ENCODE data around the gene PDE6A. TPM values are rescaled to one million over a fixed set of nuclear protein-coding genes. Genes with fewer than 3 reads are reported as not detected.
A peak's percentile ranks its signal among the peaks of the same experiment; 100 is the strongest.

The PDE6A gene
- total RNA-seq, 1 experiment from 2014 or later: not detected

DNA sequence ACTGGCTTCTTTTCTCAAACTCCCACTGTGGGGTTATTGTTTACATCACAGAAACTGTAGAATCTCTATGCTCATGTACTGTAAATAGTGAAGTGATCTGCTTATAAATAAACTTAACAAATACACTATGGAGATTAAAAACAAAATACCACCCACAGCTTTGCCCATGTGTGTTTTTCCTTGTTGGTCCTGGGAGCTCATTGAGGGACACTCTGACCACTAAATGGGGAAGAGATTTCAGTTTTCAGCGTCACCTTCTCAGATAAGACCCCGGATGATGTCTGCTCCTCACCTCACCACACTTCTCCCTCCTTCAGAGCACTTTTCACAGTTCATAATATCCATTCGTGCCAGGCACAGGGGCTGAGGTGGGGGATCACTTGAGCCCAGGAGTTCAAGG lies 89.7 kb downstream of the PDE6A start:
- POLR2A ChIA-PET: no interaction called here
- Mint-ChIP-seq H3K36me3 (no peaks in the 10 kb centered on the region), H3K27ac (no peak overlapping the region), H3K4me3 (no peak overlapping the region), H3K9me3 (no peaks in the 10 kb centered on the region), H3K27me3 (ENCODE audit: low read depth) (no peaks in the 10 kb centered on the region), H3K4me1 (peaks cover 4% of the 10 kb centered on the region; the same call in 1 of the 2 replicates)
- no peak for TF ChIP-seq SP1 (CRISPR knock-in tag; conservative IDR thresholded peaks at IDR 0.05)
- TF ChIP-seq, protein P1, sequence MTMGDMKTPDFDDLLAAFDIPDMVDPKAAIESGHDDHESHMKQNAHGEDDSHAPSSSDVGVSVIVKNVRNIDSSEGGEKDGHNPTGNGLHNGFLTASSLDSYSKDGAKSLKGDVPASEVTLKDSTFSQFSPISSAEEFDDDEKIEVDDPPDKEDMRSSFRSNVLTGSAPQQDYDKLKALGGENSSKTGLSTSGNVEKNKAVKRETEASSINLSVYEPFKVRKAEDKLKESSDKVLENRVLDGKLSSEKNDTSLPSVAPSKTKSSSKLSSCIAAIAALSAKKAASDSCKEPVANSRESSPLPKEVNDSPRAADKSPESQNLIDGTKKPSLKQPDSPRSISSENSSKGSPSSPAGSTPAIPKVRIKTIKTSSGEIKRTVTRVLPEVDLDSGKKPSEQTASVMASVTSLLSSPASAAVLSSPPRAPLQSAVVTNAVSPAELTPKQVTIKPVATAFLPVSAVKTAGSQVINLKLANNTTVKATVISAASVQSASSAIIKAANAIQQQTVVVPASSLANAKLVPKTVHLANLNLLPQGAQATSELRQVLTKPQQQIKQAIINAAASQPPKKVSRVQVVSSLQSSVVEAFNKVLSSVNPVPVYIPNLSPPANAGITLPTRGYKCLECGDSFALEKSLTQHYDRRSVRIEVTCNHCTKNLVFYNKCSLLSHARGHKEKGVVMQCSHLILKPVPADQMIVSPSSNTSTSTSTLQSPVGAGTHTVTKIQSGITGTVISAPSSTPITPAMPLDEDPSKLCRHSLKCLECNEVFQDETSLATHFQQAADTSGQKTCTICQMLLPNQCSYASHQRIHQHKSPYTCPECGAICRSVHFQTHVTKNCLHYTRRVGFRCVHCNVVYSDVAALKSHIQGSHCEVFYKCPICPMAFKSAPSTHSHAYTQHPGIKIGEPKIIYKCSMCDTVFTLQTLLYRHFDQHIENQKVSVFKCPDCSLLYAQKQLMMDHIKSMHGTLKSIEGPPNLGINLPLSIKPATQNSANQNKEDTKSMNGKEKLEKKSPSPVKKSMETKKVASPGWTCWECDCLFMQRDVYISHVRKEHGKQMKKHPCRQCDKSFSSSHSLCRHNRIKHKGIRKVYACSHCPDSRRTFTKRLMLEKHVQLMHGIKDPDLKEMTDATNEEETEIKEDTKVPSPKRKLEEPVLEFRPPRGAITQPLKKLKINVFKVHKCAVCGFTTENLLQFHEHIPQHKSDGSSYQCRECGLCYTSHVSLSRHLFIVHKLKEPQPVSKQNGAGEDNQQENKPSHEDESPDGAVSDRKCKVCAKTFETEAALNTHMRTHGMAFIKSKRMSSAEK (CRISPR knock-in tag; IDR thresholded peaks at IDR 0.05; ENCODE audit: borderline replicate concordance): no peak
- TF ChIP-seq, protein P2, sequence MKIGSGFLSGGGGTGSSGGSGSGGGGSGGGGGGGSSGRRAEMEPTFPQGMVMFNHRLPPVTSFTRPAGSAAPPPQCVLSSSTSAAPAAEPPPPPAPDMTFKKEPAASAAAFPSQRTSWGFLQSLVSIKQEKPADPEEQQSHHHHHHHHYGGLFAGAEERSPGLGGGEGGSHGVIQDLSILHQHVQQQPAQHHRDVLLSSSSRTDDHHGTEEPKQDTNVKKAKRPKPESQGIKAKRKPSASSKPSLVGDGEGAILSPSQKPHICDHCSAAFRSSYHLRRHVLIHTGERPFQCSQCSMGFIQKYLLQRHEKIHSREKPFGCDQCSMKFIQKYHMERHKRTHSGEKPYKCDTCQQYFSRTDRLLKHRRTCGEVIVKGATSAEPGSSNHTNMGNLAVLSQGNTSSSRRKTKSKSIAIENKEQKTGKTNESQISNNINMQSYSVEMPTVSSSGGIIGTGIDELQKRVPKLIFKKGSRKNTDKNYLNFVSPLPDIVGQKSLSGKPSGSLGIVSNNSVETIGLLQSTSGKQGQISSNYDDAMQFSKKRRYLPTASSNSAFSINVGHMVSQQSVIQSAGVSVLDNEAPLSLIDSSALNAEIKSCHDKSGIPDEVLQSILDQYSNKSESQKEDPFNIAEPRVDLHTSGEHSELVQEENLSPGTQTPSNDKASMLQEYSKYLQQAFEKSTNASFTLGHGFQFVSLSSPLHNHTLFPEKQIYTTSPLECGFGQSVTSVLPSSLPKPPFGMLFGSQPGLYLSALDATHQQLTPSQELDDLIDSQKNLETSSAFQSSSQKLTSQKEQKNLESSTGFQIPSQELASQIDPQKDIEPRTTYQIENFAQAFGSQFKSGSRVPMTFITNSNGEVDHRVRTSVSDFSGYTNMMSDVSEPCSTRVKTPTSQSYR (CRISPR knock-in tag; IDR thresholded peaks at IDR 0.05): no peak
- no peak for TF ChIP-seq CREM (CRISPR knock-in tag; IDR thresholded peaks at IDR 0.05)
- CTCF ChIA-PET: interaction anchor here (1.2 to 16.6 kb wide), 4 partner anchors 10 to 218 kb away, joined by 4 to 298 read pairs (median 32); partner anchors contain the start of gene SLC26A2
- DNase-seq (ENCODE audit: low spot score) (no peak), ATAC-seq (no peak)

DNA sequence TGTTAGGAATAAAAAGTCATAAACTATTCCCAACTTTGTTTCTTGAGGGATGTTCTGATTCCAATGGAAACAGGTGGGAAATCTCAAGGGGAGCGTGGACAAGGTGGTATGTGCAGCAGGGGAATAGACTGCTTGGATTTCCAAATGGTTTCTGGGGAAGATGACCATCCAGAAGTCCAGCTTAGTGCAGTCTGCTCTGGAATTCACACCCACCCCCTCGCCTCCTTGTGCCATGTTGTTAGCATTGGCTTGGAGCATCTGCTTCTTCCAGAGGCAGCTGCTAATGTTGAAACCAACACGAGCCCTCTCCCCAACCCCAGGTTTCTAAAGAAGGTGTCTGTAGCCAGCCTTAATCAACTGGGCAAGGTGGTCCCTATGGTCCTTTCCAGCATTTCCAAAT lies 90.9 kb downstream of the PDE6A start:
- no peak overlapping the region for H3K27ac Mint-ChIP-seq
- H3K9me3 Mint-ChIP-seq: no peaks in the 10 kb centered on the region
- H3K4me1 Mint-ChIP-seq: peaks cover 4% of the 10 kb centered on the region; the same call in 1 of the 2 replicates
- no peak for DNase-seq (ENCODE audit: low spot score)
- ChIA-PET CTCF (interaction anchor here (1.0 to 16.6 kb wide), 39 partner anchors 9 to 272 kb away, joined by 3 to 298 read pairs (median 6); partner anchors contain the start of gene SLC26A2), POLR2A (no interaction called here)
- no peak for ATAC-seq
- TF ChIP-seq RORB (CRISPR knock-in tag; IDR thresholded peaks at IDR 0.05) (no peak), JAZF1 (CRISPR knock-in tag; IDR thresholded peaks at IDR 0.05) (no peak), KAT7 (CRISPR knock-in tag; IDR thresholded peaks at IDR 0.05; ENCODE audit: borderline replicate concordance) (no peak), ZNF416 (CRISPR knock-in tag; IDR thresholded peaks at IDR 0.05) (no peak), NFATC4 (CRISPR knock-in tag; IDR thresholded peaks at IDR 0.05) (no peak)
- peaks cover 10% of the 10 kb centered on the region; the same call in 1 of the 2 replicates for H3K36me3 Mint-ChIP-seq
- H3K27me3 Mint-ChIP-seq (ENCODE audit: low read depth): no peaks in the 10 kb centered on the region
- H3K4me3 Mint-ChIP-seq: no peak overlapping the region

DNA sequence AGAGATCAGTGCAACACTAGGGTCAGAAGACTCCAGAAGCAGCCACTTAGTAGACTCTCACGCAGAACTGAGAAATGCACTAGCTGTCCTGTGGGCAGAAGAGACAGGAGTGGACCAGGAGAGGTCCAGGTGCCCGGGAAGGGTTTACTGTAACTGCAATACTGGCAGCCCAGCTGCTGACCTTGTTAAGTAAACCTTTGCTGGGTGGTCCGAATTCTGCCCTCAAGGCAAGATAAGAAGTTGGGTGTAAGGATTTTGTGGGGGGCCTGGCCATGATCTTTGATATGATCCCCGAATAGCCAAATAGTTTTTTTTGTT lies 91.3 kb downstream of the PDE6A start:
- CTCF ChIA-PET: interaction anchor here (0.6 to 16.6 kb wide), 54 partner anchors 9 to 505 kb away, joined by 3 to 298 read pairs (median 6); partner anchors contain the start of genes HMGXB3, SLC26A2 and TIGD6
- Mint-ChIP-seq H3K4me3 (no peak overlapping the region), H3K27me3 (ENCODE audit: low read depth) (no peaks in the 10 kb centered on the region), H3K4me1 (peaks cover 4% of the 10 kb centered on the region; the same call in 1 of the 2 replicates), H3K36me3 (peaks cover 12% of the 10 kb centered on the region; the same call in 1 of the 2 replicates), H3K27ac (no peak overlapping the region), H3K9me3 (no peaks in the 10 kb centered on the region)
- ATAC-seq: peak; percentile 18; the same call in 1 of the 2 replicates
- POLR2A ChIA-PET: interaction anchor here (1.2 kb wide), 1 partner anchor 107 kb away, joined by 5 read pairs; the partner anchor contains the start of gene SLC26A2
- no peak for DNase-seq (ENCODE audit: low spot score)
- TF ChIP-seq, protein P3, sequence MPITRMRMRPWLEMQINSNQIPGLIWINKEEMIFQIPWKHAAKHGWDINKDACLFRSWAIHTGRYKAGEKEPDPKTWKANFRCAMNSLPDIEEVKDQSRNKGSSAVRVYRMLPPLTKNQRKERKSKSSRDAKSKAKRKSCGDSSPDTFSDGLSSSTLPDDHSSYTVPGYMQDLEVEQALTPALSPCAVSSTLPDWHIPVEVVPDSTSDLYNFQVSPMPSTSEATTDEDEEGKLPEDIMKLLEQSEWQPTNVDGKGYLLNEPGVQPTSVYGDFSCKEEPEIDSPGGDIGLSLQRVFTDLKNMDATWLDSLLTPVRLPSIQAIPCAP (CRISPR knock-in tag; IDR thresholded peaks at IDR 0.05): no peak
- TF ChIP-seq SMAD4 (CRISPR knock-in tag; IDR thresholded peaks at IDR 0.05) (no peak), ZNF121 (CRISPR knock-in tag; IDR thresholded peaks at IDR 0.05) (no peak), NFE2L1 (CRISPR knock-in tag; IDR thresholded peaks at IDR 0.05) (no peak), ZNF423 (CRISPR knock-in tag; IDR thresholded peaks at IDR 0.05) (no peak), CREB1 (CRISPR knock-in tag; IDR thresholded peaks at IDR 0.05) (no peak), MYBL2 (CRISPR knock-in tag; IDR thresholded peaks at IDR 0.05) (no peak), ELF4 (CRISPR knock-in tag; IDR thresholded peaks at IDR 0.05; ENCODE audit: low read depth) (no peak), RORB (CRISPR knock-in tag; IDR thresholded peaks at IDR 0.05) (no peak), SP1 (CRISPR knock-in tag; conservative IDR thresholded peaks at IDR 0.05) (no peak), ZNF416 (CRISPR knock-in tag; IDR thresholded peaks at IDR 0.05) (no peak), NFATC4 (CRISPR knock-in tag; IDR thresholded peaks at IDR 0.05) (no peak), HMGA2 (CRISPR knock-in tag; IDR thresholded peaks at IDR 0.05) (no peak)
- TF ChIP-seq, protein P4, sequence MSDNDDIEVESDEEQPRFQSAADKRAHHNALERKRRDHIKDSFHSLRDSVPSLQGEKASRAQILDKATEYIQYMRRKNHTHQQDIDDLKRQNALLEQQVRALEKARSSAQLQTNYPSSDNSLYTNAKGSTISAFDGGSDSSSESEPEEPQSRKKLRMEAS (CRISPR knock-in tag; IDR thresholded peaks at IDR 0.05): no peak
- TF ChIP-seq, protein P5, sequence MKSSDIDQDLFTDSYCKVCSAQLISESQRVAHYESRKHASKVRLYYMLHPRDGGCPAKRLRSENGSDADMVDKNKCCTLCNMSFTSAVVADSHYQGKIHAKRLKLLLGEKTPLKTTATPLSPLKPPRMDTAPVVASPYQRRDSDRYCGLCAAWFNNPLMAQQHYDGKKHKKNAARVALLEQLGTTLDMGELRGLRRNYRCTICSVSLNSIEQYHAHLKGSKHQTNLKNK (CRISPR knock-in tag; IDR thresholded peaks at IDR 0.05): no peak
- TF ChIP-seq, protein P6, sequence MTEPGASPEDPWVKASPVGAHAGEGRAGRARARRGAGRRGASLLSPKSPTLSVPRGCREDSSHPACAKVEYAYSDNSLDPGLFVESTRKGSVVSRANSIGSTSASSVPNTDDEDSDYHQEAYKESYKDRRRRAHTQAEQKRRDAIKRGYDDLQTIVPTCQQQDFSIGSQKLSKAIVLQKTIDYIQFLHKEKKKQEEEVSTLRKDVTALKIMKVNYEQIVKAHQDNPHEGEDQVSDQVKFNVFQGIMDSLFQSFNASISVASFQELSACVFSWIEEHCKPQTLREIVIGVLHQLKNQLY (CRISPR knock-in tag; IDR thresholded peaks at IDR 0.05): no peak
- TF ChIP-seq, protein P7, sequence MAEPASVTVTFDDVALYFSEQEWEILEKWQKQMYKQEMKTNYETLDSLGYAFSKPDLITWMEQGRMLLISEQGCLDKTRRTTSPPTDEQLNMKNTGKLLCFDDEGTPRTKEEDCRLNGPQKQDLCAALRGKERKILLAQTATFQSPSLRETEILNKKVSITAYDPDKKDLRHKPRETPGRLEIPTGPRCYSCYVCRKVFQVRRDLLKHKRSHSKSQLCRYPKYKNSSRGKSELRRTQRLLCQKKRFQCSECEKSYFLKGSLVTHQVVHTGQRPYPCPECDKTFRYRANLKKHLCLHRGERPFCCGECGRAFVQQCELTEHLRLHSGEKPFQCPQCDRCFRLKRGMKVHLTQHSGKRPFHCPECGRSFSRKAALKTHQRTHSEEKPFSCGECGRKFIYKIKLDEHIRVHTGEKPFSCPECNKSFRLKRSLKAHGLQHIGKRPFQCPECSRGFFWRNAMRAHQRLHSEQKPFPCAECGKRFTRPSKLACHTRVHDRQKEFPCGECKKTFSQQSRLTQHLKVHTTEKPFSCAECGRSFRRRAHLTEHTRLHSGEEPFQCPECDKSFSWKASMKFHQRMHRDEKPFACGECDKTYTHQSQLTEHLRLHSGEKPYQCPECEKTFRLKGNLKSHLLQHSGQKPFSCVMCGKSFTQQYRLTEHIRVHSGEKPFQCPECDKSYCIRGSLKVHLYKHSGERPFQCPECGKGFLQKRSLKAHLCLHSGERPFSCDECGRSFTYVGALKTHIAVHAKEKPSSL (CRISPR knock-in tag; conservative IDR thresholded peaks at IDR 0.05): no peak

All from WTC11 (cell line).